ENCODE measurements around the gene NSMCE1.
"Not testable (repeated sequence)": the region's sequence is repeated elsewhere in the genome, so short reads cannot be mapped to it uniquely, and the experiment has no call there.

DNA sequence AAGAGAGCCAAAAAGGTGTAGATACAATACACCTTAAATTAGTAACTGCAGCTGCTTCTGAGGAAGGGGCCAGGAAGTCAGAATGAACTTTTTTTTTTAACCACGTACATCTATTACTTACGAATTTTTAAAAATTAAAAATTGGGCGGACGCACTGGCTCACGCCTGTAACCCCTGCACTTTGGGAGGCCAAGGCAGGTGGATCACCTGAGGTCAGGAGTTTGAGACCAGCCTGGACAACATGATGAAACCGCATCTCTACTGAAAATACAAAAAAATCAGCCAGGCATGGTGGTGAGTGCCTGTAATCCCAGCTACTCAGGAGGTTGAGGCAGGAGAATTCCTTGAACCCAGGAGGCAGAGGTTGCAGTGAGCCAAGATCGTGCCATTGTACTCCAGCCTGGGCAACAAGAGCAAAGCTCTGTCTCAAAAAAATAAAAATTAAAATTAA lies 5.9 kb upstream of the NSMCE1 start:
- TF ChIP-seq, protein P1, sequence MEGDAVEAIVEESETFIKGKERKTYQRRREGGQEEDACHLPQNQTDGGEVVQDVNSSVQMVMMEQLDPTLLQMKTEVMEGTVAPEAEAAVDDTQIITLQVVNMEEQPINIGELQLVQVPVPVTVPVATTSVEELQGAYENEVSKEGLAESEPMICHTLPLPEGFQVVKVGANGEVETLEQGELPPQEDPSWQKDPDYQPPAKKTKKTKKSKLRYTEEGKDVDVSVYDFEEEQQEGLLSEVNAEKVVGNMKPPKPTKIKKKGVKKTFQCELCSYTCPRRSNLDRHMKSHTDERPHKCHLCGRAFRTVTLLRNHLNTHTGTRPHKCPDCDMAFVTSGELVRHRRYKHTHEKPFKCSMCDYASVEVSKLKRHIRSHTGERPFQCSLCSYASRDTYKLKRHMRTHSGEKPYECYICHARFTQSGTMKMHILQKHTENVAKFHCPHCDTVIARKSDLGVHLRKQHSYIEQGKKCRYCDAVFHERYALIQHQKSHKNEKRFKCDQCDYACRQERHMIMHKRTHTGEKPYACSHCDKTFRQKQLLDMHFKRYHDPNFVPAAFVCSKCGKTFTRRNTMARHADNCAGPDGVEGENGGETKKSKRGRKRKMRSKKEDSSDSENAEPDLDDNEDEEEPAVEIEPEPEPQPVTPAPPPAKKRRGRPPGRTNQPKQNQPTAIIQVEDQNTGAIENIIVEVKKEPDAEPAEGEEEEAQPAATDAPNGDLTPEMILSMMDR (IDR thresholded peaks at IDR 0.05), result not testable (repeated sequence)
- not testable (repeated sequence) for TF ChIP-seq POLR2A (IDR thresholded peaks at IDR 0.05)

Data from esophagus squamous epithelium (tissue), 4 donors.